SK-N-SH (cell line): ENCODE data around the gene GRK1.

Experiments used
- CHD2 ChIP-seq: fragments of 150-350 bp; IDR thresholded peaks from 2 replicates; pipeline ENCODE4 v1.6.1; 2018; ENCODE audit warnings: low read length; ENCODE audit not compliant: partially characterized antibody
- RAD21 ChIP-seq: IDR thresholded peaks from 2 replicates; pipeline ENCODE4 v1.6.1; 2012; ENCODE audit warnings: mild to moderate bottlenecking, low read length
- RFX5 ChIP-seq: IDR thresholded peaks from 2 replicates; pipeline ENCODE4 v1.6.1; 2012; ENCODE audit warnings: mild to moderate bottlenecking, improper control_type of control experiment, low read length
- YY1 ChIP-seq: IDR thresholded peaks from 2 replicates; pipeline ENCODE4 v1.4.0; 2012; ENCODE audit warnings: low read depth, mild to moderate bottlenecking
- TF ChIP-seq, protein P1 (sequence below): IDR thresholded peaks from 2 replicates; pipeline ENCODE4 v1.6.1; 2012; ENCODE audit warnings: mild to moderate bottlenecking, low read depth, low read length, moderate library complexity
- TF ChIP-seq, protein P2 (sequence below): fragments of 200-600 bp; sonication (generic); IDR thresholded peaks from 2 replicates; pipeline ENCODE4 v1.6.1; 2017; ENCODE audit warnings: antibody characterized with exemption, mild to moderate bottlenecking, moderate library complexity
- TF ChIP-seq, protein P3 (sequence below): fragments of 150-350 bp; IDR thresholded peaks from 2 replicates; pipeline ENCODE4 v1.6.1; 2017; ENCODE audit warnings: antibody characterized with exemption, low read length, low read depth, borderline replicate concordance

DNA sequence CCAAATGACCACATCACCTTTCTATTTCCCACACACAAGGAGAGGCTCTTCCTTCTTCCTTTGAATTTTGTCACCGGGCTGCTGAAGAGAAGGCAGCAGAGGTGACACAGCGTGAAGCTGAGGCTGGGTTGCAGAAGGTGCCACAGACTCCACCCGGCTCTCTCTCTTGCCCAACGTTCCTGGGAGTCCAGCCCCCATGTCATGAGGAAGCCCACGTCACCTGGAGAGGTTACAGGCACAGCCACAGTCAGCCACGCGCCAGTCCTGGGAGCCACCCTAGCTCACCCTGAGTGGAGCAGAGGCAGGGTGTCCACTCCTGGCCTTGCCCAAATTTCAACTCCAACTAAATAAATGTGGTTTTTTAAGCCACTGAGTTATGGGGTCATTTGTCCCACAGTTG, 87.2 kb downstream of the GRK1 start:
- TF ChIP-seq, protein P1, sequence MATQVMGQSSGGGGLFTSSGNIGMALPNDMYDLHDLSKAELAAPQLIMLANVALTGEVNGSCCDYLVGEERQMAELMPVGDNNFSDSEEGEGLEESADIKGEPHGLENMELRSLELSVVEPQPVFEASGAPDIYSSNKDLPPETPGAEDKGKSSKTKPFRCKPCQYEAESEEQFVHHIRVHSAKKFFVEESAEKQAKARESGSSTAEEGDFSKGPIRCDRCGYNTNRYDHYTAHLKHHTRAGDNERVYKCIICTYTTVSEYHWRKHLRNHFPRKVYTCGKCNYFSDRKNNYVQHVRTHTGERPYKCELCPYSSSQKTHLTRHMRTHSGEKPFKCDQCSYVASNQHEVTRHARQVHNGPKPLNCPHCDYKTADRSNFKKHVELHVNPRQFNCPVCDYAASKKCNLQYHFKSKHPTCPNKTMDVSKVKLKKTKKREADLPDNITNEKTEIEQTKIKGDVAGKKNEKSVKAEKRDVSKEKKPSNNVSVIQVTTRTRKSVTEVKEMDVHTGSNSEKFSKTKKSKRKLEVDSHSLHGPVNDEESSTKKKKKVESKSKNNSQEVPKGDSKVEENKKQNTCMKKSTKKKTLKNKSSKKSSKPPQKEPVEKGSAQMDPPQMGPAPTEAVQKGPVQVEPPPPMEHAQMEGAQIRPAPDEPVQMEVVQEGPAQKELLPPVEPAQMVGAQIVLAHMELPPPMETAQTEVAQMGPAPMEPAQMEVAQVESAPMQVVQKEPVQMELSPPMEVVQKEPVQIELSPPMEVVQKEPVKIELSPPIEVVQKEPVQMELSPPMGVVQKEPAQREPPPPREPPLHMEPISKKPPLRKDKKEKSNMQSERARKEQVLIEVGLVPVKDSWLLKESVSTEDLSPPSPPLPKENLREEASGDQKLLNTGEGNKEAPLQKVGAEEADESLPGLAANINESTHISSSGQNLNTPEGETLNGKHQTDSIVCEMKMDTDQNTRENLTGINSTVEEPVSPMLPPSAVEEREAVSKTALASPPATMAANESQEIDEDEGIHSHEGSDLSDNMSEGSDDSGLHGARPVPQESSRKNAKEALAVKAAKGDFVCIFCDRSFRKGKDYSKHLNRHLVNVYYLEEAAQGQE = no peak
- TF ChIP-seq, protein P2, sequence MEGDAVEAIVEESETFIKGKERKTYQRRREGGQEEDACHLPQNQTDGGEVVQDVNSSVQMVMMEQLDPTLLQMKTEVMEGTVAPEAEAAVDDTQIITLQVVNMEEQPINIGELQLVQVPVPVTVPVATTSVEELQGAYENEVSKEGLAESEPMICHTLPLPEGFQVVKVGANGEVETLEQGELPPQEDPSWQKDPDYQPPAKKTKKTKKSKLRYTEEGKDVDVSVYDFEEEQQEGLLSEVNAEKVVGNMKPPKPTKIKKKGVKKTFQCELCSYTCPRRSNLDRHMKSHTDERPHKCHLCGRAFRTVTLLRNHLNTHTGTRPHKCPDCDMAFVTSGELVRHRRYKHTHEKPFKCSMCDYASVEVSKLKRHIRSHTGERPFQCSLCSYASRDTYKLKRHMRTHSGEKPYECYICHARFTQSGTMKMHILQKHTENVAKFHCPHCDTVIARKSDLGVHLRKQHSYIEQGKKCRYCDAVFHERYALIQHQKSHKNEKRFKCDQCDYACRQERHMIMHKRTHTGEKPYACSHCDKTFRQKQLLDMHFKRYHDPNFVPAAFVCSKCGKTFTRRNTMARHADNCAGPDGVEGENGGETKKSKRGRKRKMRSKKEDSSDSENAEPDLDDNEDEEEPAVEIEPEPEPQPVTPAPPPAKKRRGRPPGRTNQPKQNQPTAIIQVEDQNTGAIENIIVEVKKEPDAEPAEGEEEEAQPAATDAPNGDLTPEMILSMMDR = no peak
- no peak for TF ChIP-seq RAD21
- no peak for TF ChIP-seq YY1
- no peak for TF ChIP-seq CHD2
- no peak for TF ChIP-seq RFX5
- TF ChIP-seq, protein P3, sequence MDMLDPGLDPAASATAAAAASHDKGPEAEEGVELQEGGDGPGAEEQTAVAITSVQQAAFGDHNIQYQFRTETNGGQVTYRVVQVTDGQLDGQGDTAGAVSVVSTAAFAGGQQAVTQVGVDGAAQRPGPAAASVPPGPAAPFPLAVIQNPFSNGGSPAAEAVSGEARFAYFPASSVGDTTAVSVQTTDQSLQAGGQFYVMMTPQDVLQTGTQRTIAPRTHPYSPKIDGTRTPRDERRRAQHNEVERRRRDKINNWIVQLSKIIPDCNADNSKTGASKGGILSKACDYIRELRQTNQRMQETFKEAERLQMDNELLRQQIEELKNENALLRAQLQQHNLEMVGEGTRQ = no peak
